Left ventricle myocardium inferior (tissue), 1 donor: ENCODE results near the gene SMIM24. TPM values are rescaled to one million over a fixed set of nuclear protein-coding genes. Genes with fewer than 3 reads are reported as not detected.
"Not testable (repeated sequence)": the region's sequence is repeated elsewhere in the genome, so short reads cannot be mapped to it uniquely, and the experiment has no call there.

Source experiments
- DNase-seq: peaks from one replicate; pipeline ENCODE4 v3.0.0-alpha.2; 2020
- H3K27ac ChIP-seq: fragments of 200-600 bp; replicated peaks from 2 replicates; pipeline ENCODE4 v1.8.0; 2021
- H3K27me3 ChIP-seq: fragments of 200-600 bp; 2 replicates; pipeline ENCODE4 v1.8.0; 2021; ENCODE audit warnings: low read depth
- H3K36me3 ChIP-seq: fragments of 200-600 bp; 2 replicates; pipeline ENCODE4 v1.8.0; 2021
- H3K4me1 ChIP-seq: fragments of 200-600 bp; 2 replicates; pipeline ENCODE4 v1.8.0; 2021
- H3K4me3 ChIP-seq: fragments of 200-600 bp; 2 replicates; pipeline ENCODE4 v1.8.0; 2021; ENCODE audit warnings: mild to moderate bottlenecking, moderate library complexity
- H3K9me3 ChIP-seq: fragments of 200-600 bp; replicated peaks from 2 replicates; pipeline ENCODE4 v1.8.0; 2021
- intact Hi-C: fragments of 100-400 bp; cut with micrococcal nuclease; formaldehyde crosslinking; loops from one replicate; pipeline ENCODE4 v1.11.0; 2022
- long read RNA-seq: library from polyadenylated mRNA; unstranded; transcript quantifications from one replicate; pipeline ENCODE4 v2.0.0, GENCODE V29; 2021
- total RNA-seq: library from RNA; stranded (reverse); fragmentation: NEBNext Ultra II Directional; extraction: Animal tissue kit (Norgen Biotek cat#: 25700); gene quantifications from one replicate; pipeline ENCODE4 v1.2.1, GENCODE V29; 2021
- TF ChIP-seq, protein P1 (sequence below): fragments of 200-600 bp; IDR thresholded peaks from 2 replicates; pipeline ENCODE4 v1.8.0; 2021; ENCODE audit warnings: antibody characterized with exemption, mild to moderate bottlenecking, borderline replicate concordance
- donor health status: DM: no; HTN: yes; CAD: no; lungs with severe emphysema.

The SMIM24 gene
- not detected for total RNA-seq
- long read RNA-seq = 0 reads

DNA sequence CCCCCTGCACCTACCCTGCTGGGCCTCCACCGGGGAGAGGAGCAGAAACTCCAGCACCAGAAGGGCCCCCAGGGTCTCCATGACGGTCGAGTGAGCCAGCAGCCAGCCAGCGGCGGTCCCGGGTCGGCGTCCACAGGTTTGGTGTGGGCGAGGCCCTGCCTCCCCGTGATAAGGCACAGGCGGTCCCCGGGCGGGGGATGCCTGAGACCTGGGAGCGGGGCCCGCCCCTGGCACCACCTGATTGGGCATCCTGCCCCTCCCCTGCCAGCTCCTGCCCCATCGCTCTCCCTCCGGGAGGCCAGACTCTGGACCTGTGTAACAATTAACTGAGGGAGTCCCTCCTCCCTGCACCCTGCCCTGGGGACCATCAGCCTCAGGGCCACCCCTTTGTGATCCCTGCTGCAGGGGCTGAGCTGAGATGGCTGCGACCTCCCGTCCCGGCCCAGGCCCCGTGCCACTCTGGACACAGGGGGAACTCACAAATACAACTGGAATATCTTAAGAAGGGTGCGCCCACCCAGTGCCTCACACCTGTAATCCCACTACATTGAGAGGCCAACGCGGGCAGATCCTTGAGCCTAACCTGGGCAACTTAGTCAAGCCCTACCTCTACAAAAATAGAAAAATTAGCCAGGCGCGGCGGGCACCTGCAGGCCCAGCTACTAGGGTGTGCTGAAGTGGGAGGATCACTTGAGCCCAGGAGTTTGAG is at the start of gene SMIM24:
Gene SMIM24, minus strand, starts transcription at position 143 of the 709 bp plus-strand sequence. Its CDS starts 62 bp downstream, at position 81.
- intact Hi-C loops = no loop called here
- H3K27me3 ChIP-seq = peaks cover 82% of the 10 kb centered on the region
- DNase-seq = no peak

DNA sequence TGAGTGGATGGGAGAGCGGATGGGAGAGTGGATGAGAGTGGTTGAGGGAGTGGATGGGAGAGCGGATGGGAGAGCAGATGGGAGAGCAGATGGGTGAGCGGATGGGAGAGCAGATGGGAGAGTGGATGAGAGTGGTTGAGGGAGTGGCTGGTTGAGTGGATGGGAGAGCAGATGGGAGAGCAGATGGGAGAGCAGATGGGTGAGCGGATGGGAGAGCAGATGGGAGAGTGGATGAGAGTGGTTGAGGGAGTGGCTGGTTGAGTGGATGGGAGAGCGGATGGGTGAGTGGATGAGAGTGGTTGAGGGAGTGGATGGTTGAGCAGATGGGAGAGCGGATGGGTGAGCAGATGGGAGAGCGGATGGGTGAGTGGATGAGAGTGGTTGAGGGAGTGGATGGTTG is 49.0 kb upstream of the SMIM24 start:
- H3K27me3 ChIP-seq, H3K27ac ChIP-seq, H3K4me3 ChIP-seq, H3K4me1 ChIP-seq, H3K9me3 ChIP-seq, intact Hi-C loops, DNase-seq: not testable (repeated sequence)
- peaks cover 74% of the 10 kb centered on the region for H3K36me3 ChIP-seq

More for the DNA sequence above, at the start of gene SMIM24:
- H3K9me3 ChIP-seq = no peaks in the 10 kb centered on the region
- H3K4me3 ChIP-seq = no peak within 1 kb of the TSS
- H3K27ac ChIP-seq = no peak within 1 kb of the TSS
- H3K36me3 ChIP-seq = no peaks in the 10 kb centered on the region
- H3K4me1 ChIP-seq = no peaks in the 10 kb centered on the region
- TF ChIP-seq, protein P1, sequence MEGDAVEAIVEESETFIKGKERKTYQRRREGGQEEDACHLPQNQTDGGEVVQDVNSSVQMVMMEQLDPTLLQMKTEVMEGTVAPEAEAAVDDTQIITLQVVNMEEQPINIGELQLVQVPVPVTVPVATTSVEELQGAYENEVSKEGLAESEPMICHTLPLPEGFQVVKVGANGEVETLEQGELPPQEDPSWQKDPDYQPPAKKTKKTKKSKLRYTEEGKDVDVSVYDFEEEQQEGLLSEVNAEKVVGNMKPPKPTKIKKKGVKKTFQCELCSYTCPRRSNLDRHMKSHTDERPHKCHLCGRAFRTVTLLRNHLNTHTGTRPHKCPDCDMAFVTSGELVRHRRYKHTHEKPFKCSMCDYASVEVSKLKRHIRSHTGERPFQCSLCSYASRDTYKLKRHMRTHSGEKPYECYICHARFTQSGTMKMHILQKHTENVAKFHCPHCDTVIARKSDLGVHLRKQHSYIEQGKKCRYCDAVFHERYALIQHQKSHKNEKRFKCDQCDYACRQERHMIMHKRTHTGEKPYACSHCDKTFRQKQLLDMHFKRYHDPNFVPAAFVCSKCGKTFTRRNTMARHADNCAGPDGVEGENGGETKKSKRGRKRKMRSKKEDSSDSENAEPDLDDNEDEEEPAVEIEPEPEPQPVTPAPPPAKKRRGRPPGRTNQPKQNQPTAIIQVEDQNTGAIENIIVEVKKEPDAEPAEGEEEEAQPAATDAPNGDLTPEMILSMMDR = no peak

DNA sequence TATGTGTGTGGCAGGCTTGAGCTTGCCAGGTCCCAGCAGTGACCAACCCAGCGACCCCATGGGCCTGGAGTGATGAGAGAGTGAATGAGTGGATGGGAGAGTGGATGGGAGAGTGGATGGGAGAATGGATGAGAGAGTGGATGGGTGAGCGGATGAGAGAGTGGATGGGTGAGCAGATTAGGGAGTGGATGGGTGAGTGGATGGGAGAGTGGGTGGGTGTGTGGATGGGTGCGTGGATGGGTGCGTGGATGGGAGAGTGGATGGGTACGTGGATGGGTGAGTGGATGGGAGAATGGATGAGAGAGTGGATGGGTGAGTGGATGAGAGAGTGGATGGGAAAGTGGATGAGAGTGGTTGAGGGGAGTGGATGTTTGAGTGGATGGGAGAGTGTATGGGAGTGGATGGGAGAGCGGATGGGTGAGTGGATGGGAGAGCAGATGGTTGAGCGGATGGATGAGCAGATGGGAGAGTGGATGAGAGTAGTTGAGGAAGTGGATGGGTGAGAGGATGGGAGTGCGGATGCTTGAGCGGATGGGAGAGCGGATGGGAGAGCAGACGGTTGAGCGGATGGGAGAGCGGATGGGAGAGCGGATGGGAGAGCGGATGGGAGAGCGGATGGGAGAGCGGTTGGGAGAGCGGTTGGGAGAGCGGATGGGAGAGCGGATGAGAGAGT is 48.4 kb upstream of the SMIM24 start:
- Histone ChIP-seq H3K36me3 (peaks cover 75% of the 10 kb centered on the region), H3K27me3 (no peaks in the 10 kb centered on the region), H3K4me3 (no peak overlapping the region), H3K27ac (no peak overlapping the region), H3K4me1 (no peaks in the 10 kb centered on the region), H3K9me3 (no peaks in the 10 kb centered on the region)
- TF ChIP-seq, protein P1 = no peak
- intact Hi-C loops = no loop called here
- no peak for DNase-seq

DNA sequence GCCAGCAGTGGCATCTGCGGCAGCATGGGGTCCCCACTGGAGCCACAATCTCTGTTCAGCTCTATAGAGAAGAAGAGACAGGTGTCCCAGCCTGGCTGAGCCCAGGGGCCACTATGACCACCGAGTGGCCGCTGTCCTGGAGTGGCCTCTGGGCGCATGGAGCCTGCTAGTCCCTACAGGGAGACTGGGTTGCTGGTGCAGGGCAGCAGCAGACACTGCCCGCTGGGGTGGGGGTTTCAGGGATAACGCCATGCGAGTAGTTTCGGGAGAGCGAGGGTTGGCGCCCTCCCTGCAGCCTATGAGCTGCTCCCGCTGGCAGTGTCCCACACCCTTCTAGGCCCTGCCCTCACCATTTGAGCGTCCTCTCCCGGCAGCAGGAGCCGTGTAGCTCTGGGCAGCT is 47.8 kb upstream of the SMIM24 start:
- no peak overlapping the region for H3K27ac ChIP-seq
- H3K27me3 ChIP-seq = no peaks in the 10 kb centered on the region
- H3K36me3 ChIP-seq = peaks cover 75% of the 10 kb centered on the region
- H3K4me3 ChIP-seq = no peak overlapping the region
- TF ChIP-seq, protein P1 = no peak
- intact Hi-C loops = no loop called here
- no peaks in the 10 kb centered on the region for H3K4me1 ChIP-seq
- H3K9me3 ChIP-seq = no peaks in the 10 kb centered on the region
- DNase-seq = no peak

DNA sequence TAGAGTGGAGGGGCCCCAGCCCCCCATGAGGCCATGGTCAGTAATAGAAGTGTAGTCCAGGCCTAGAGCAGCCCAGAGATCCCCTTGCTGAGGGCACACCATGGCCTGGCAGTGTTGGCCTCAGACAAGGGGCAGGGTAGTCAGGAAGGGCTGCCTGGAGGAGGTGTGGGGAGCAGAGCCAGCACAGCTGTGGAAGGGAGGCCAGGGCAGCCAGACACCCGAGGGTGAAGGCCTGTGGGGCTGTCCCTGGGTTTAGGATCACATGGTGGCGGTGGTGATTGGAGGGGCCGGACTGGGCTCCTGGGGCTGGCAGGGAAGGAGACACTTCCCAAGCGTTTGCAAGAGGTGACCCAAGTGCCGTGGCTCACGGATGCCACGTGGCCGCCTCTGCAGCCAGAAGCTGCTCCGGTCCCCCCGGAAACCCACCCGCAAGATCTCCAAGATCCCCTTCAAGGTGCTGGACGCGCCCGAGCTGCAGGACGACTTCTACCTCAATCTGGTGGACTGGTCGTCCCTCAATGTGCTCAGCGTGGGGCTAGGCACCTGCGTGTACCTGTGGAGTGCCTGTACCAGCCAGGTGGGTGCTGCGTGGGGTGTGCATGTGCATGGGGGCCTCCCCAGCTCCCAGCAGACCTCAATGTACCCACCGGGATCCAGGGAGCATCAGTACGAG is 47.0 kb upstream of the SMIM24 start:
- DNase-seq = no peak
- intact Hi-C loops = no loop called here
- H3K9me3 ChIP-seq = no peaks in the 10 kb centered on the region
- H3K27ac ChIP-seq = no peak overlapping the region
- H3K4me3 ChIP-seq = no peak overlapping the region
- peaks cover 70% of the 10 kb centered on the region for H3K36me3 ChIP-seq
- TF ChIP-seq, protein P1 = no peak
- no peaks in the 10 kb centered on the region for H3K4me1 ChIP-seq
- no peaks in the 10 kb centered on the region for H3K27me3 ChIP-seq
